ENCODE results near the gene HAVCR1. TPM values are rescaled to one million over a fixed set of nuclear protein-coding genes. Genes with fewer than 3 reads are reported as not detected.
"Not testable (repeated sequence)": the region's sequence is repeated elsewhere in the genome, so short reads cannot be mapped to it uniquely, and the experiment has no call there.

HAVCR1 gene
- total RNA-seq, 8 experiments from 2014 or later = 0.11 to 0.57 (median 0.13) TPM; not detected in 5

- ATAC-seq (replicated peaks in 6 of 8) = no peak
- H3K27ac ChIP-seq = no peak overlapping the region
- 0 to 78% (median 47%) methylated on average over 1 to 3 of the region's 3 CpGs; no CpG with 5 or more reads in 2 of the 10 experiments for WGBS, 10 experiments
- in situ Hi-C loops (cut with MboI; ENCODE audit: low pct_unique_long_range_greater_than_20kb in 2 of 9, low sequenced_read_pairs in 9 of 9, unreplicated experiment in 9 of 9) = no loop called here
- no peaks in the 10 kb centered on the region for H3K4me1 ChIP-seq (replicated peaks in 1 of 2)
- H3K4me3 ChIP-seq = no peak overlapping the region
Measured at GRCh38 chr5:157045601-157046000, 13.3 kb downstream of the HAVCR1 start.

GRCh38 chr5:157038568-157039187, 20.2 kb downstream of the HAVCR1 start:
- no peak overlapping the region for H3K27ac ChIP-seq
- WGBS, 10 experiments = 13 to 85% (median 80%) methylated on average over 2 to 5 of the region's 5 CpGs; no CpG with 5 or more reads in 1 of the 10 experiments
- in situ Hi-C loops (cut with MboI; ENCODE audit: low pct_unique_long_range_greater_than_20kb in 2 of 9, low sequenced_read_pairs in 9 of 9, unreplicated experiment in 9 of 9) = no loop called here
- no peak for ATAC-seq (replicated peaks in 6 of 8)
- H3K4me1 ChIP-seq (replicated peaks in 1 of 2) = no peaks in the 10 kb centered on the region
- no peak overlapping the region for H3K4me3 ChIP-seq

- H3K4me1 ChIP-seq (replicated peaks in 1 of 2); in situ Hi-C loops (cut with MboI; ENCODE audit: low pct_unique_long_range_greater_than_20kb in 2 of 9, low sequenced_read_pairs in 9 of 9, unreplicated experiment in 9 of 9); ATAC-seq (replicated peaks in 6 of 8); H3K27ac ChIP-seq; H3K4me3 ChIP-seq: not testable (repeated sequence)
- WGBS, 10 experiments = 0 to 100% (median 65%) methylated on average over 1 to 11 of the region's 17 CpGs; no CpG with 5 or more reads in 1 of the 10 experiments
Measured at GRCh38 chr5:157034106-157035072, 24.5 kb downstream of the HAVCR1 start.

GRCh38 chr5:157033071-157033583, 25.8 kb downstream of the HAVCR1 start:
- in situ Hi-C loops (cut with MboI; ENCODE audit: low pct_unique_long_range_greater_than_20kb in 2 of 9, low sequenced_read_pairs in 9 of 9, unreplicated experiment in 9 of 9) = no loop called here
- H3K4me3 ChIP-seq = no peak overlapping the region
- no peaks in the 10 kb centered on the region for H3K4me1 ChIP-seq (replicated peaks in 1 of 2)
- 25 to 100% (median 92%) methylated on average over 1 to 2 of the region's 4 CpGs; no CpG with 5 or more reads in 1 of the 10 experiments for WGBS, 10 experiments
- ATAC-seq (replicated peaks in 6 of 8) = no peak
- no peak overlapping the region for H3K27ac ChIP-seq

GRCh38 chr5:157030692-157031091, 28.2 kb downstream of the HAVCR1 start:
- H3K4me3 ChIP-seq = no peak overlapping the region
- in situ Hi-C loops (cut with MboI; ENCODE audit: low pct_unique_long_range_greater_than_20kb in 2 of 9, low sequenced_read_pairs in 9 of 9, unreplicated experiment in 9 of 9) = no loop called here
- 0 to 80% (median 62%) methylated on average over 1 to 3 of the region's 3 CpGs for WGBS, 10 experiments
- H3K4me1 ChIP-seq (replicated peaks in 1 of 2) = no peaks in the 10 kb centered on the region
- no peak for ATAC-seq (replicated peaks in 6 of 8)
- no peak overlapping the region for H3K27ac ChIP-seq

- in situ Hi-C loops (cut with MboI; ENCODE audit: low pct_unique_long_range_greater_than_20kb in 2 of 9, low sequenced_read_pairs in 9 of 9, unreplicated experiment in 9 of 9) = no loop called here
- WGBS, 10 experiments = 0 to 100% (median 75%) methylated on average over 2 to 3 of the region's 3 CpGs; no CpG with 5 or more reads in 3 of the 10 experiments
Measured at GRCh38 chr5:157029457-157029856, 29.5 kb downstream of the HAVCR1 start.

GRCh38 chr5:157027663-157028062, 31.3 kb downstream of the HAVCR1 start:
- in situ Hi-C loops (cut with MboI; ENCODE audit: low pct_unique_long_range_greater_than_20kb in 2 of 9, low sequenced_read_pairs in 9 of 9, unreplicated experiment in 9 of 9); H3K4me1 ChIP-seq (replicated peaks in 1 of 2); H3K27ac ChIP-seq; H3K4me3 ChIP-seq; ATAC-seq (replicated peaks in 6 of 8): not testable (repeated sequence)
- WGBS, 10 experiments = 60 to 100% (median 86%) methylated on average over 1 to 2 of the region's 2 CpGs; no CpG with 5 or more reads in 5 of the 10 experiments

More at GRCh38 chr5:157029457-157029856, 29.5 kb downstream of the HAVCR1 start:
- no peak for ATAC-seq (replicated peaks in 6 of 8)
- H3K4me1 ChIP-seq (replicated peaks in 1 of 2) = no peaks in the 10 kb centered on the region
- no peak overlapping the region for H3K4me3 ChIP-seq
- H3K27ac ChIP-seq = no peak overlapping the region

- WGBS, 10 experiments = 0 to 100% (median 65%) methylated on average over 2 to 3 of the region's 3 CpGs; no CpG with 5 or more reads in 3 of the 10 experiments
- in situ Hi-C loops (cut with MboI; ENCODE audit: low pct_unique_long_range_greater_than_20kb in 2 of 9, low sequenced_read_pairs in 9 of 9, unreplicated experiment in 9 of 9) = no loop called here
- peak in 1 of 8 experiments; percentile 29 for ATAC-seq (replicated peaks in 6 of 8)
- no peak overlapping the region for H3K27ac ChIP-seq
- no peaks in the 10 kb centered on the region for H3K4me1 ChIP-seq (replicated peaks in 1 of 2)
- no peak overlapping the region for H3K4me3 ChIP-seq
Measured at GRCh38 chr5:157026789-157027424, 32.0 kb downstream of the HAVCR1 start.

- no peak overlapping the region for H3K4me3 ChIP-seq
- no peaks in the 10 kb centered on the region for H3K4me1 ChIP-seq (replicated peaks in 1 of 2)
- no peak overlapping the region for H3K27ac ChIP-seq
- in situ Hi-C loops (cut with MboI; ENCODE audit: low pct_unique_long_range_greater_than_20kb in 2 of 9, low sequenced_read_pairs in 9 of 9, unreplicated experiment in 9 of 9) = no loop called here
- no peak for ATAC-seq (replicated peaks in 6 of 8)
- WGBS, 10 experiments = 50 to 90% (median 75%) methylated on average over 1 to 3 of the region's 3 CpGs; no CpG with 5 or more reads in 5 of the 10 experiments
Measured at GRCh38 chr5:157025093-157025698, 33.7 kb downstream of the HAVCR1 start.

GRCh38 chr5:157024208-157024959, 34.5 kb downstream of the HAVCR1 start:
- H3K4me3 ChIP-seq = no peak overlapping the region
- in situ Hi-C loops (cut with MboI; ENCODE audit: low pct_unique_long_range_greater_than_20kb in 2 of 9, low sequenced_read_pairs in 9 of 9, unreplicated experiment in 9 of 9) = no loop called here
- H3K4me1 ChIP-seq (replicated peaks in 1 of 2) = no peaks in the 10 kb centered on the region
- no peak overlapping the region for H3K27ac ChIP-seq
- 33 to 100% (median 72%) methylated on average over 1 to 5 of the region's 5 CpGs for WGBS, 10 experiments
- ATAC-seq (replicated peaks in 6 of 8) = no peak

GRCh38 chr5:157022024-157022423, 36.9 kb downstream of the HAVCR1 start:
- in situ Hi-C loops (cut with MboI; ENCODE audit: low pct_unique_long_range_greater_than_20kb in 2 of 9, low sequenced_read_pairs in 9 of 9, unreplicated experiment in 9 of 9) = no loop called here
- ATAC-seq (replicated peaks in 6 of 8) = peak in 3 of 8 experiments; percentile 97 to 99 (median 97)
- WGBS, 10 experiments = 17 to 100% (median 88%) methylated on average over 1 to 2 of the region's 2 CpGs; no CpG with 5 or more reads in 4 of the 10 experiments
- Histone ChIP-seq H3K4me1 (replicated peaks in 1 of 2) (no peaks in the 10 kb centered on the region), H3K27ac (no peak overlapping the region), H3K4me3 (no peak overlapping the region)

Measured in motor neuron (in vitro differentiated cells).